Measurements from ENCODE around the gene FOXJ3. TPM values are rescaled to one million over a fixed set of nuclear protein-coding genes. Genes with fewer than 3 reads are reported as not detected.
A peak's percentile ranks its signal among the peaks of the same experiment; 100 is the strongest.

FOXJ3 gene
- polyA plus RNA-seq, 1 of the 3 experiments (the other 2 are of a cell fraction) = 16.0 TPM

DNA sequence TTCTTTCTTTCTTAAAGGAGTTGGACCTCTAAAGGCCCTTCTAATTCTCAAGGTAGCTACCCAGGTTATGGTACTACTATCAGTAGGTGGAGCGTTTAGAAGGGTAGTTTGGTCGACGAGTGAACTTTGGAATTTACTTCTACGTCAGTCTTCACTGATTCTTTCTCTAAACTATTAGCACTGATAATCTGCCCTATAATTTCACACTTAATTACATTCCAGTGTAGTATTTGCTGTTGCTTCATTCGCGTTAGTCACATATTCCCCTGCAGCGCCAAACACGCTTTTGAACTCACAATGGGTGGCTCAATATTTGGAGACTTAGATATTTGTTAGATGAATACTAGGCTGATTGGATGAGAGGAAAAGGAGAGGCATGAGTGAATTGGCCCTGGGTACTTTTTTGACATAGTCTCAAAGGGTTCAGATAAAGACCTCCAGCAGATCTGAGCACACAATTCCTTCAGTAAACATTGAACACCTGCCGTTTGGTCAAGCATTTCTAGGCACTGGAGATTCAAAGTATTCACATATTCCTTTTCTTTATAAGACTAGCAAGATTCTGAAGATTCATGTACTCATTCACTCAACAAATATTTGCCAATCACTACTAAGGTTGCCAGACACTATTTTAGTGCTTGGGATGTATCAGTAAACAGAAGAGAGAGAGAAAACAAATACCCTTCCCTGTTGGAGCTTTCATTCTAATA lies 929 bp upstream of the FOXJ3 start (continued):
- TF ChIP-seq, protein P1, sequence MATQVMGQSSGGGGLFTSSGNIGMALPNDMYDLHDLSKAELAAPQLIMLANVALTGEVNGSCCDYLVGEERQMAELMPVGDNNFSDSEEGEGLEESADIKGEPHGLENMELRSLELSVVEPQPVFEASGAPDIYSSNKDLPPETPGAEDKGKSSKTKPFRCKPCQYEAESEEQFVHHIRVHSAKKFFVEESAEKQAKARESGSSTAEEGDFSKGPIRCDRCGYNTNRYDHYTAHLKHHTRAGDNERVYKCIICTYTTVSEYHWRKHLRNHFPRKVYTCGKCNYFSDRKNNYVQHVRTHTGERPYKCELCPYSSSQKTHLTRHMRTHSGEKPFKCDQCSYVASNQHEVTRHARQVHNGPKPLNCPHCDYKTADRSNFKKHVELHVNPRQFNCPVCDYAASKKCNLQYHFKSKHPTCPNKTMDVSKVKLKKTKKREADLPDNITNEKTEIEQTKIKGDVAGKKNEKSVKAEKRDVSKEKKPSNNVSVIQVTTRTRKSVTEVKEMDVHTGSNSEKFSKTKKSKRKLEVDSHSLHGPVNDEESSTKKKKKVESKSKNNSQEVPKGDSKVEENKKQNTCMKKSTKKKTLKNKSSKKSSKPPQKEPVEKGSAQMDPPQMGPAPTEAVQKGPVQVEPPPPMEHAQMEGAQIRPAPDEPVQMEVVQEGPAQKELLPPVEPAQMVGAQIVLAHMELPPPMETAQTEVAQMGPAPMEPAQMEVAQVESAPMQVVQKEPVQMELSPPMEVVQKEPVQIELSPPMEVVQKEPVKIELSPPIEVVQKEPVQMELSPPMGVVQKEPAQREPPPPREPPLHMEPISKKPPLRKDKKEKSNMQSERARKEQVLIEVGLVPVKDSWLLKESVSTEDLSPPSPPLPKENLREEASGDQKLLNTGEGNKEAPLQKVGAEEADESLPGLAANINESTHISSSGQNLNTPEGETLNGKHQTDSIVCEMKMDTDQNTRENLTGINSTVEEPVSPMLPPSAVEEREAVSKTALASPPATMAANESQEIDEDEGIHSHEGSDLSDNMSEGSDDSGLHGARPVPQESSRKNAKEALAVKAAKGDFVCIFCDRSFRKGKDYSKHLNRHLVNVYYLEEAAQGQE (IDR thresholded peaks at IDR 0.05; ENCODE audit: low read depth, low read length) = no peak
- TF ChIP-seq RAD21 (IDR thresholded peaks at IDR 0.05; ENCODE audit: low read length) (no peak), TAF1 (IDR thresholded peaks at IDR 0.05; ENCODE audit: borderline replicate concordance, low read depth, low read length) (no peak)

DNA sequence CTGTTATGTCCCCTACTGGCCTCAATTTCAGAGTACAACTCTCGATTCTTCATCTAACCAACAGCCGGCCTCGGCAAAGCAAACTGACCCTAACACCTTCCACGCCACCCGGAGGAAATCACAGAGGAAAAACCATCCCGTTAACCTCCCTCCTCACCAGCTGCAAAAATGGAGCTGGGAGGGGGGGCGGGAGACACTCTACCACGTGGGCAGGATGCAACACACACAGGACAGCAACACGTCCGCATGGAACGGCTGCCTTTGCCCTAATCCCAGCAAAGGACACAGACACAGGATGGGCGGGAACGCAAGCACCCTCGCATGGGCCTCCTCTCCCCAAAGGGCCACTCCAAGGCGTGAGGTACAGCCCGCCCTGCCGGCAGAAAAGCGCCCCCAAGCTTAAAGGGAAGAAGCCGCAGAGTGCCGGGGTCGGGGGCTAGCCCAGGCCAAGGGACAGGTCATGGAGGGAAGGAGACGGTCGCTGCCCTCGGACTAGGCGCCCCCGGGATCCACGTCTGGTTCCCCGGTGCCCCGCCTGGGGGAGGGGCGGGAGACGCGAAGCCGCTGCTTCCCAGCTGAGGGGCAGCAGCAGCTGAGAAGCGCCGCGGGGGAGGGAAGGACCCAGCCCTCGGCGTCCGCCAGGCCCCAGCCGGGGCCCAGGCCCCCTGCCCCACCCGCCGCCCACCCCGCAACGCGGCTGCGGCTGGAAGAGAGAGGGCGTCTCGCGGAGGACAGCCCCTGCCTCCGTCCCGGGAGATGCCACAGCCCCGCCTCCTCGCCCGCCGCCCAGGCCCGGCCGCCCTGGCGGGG lies 590 bp downstream of the FOXJ3 start:
- H3K9me2 ChIP-seq = no peaks in the 10 kb centered on the region
- ChIA-PET CTCF (interaction anchor here (1.0 to 2.7 kb wide), 4 partner anchors 19 to 161 kb away, joined by 3 to 15 read pairs (median 5); no protein-coding TSS in a partner anchor), POLR2A (no interaction called here)
- TF ChIP-seq, protein P2, sequence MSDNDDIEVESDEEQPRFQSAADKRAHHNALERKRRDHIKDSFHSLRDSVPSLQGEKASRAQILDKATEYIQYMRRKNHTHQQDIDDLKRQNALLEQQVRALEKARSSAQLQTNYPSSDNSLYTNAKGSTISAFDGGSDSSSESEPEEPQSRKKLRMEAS (IDR thresholded peaks at IDR 0.05; ENCODE audit: low read depth) = peak; percentile 92
- TF ChIP-seq RAD21 (IDR thresholded peaks at IDR 0.05; ENCODE audit: low read length) (peak; percentile 17), SIN3A (IDR thresholded peaks at IDR 0.05; ENCODE audit: borderline replicate concordance, low read depth, low read length) (peak; percentile 76; the same call in 1 of the 2 replicates), SMC3 (IDR thresholded peaks at IDR 0.05; ENCODE audit: low read depth, low read length) (0 out of 2 replicates have a peak, but pooled peaks have one; percentile 13), POLR2AphosphoS5 (IDR thresholded peaks at IDR 0.05; ENCODE audit: low read depth, low read length) (no peak), RCOR1 (IDR thresholded peaks at IDR 0.05; ENCODE audit: low read length) (0 out of 2 replicates have a peak, but pooled peaks have one; percentile 7), MXI1 (IDR thresholded peaks at IDR 0.05; ENCODE audit: low read depth, low read length) (peak; percentile 92)
- TF ChIP-seq, protein P3, sequence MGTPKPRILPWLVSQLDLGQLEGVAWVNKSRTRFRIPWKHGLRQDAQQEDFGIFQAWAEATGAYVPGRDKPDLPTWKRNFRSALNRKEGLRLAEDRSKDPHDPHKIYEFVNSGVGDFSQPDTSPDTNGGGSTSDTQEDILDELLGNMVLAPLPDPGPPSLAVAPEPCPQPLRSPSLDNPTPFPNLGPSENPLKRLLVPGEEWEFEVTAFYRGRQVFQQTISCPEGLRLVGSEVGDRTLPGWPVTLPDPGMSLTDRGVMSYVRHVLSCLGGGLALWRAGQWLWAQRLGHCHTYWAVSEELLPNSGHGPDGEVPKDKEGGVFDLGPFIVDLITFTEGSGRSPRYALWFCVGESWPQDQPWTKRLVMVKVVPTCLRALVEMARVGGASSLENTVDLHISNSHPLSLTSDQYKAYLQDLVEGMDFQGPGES (IDR thresholded peaks at IDR 0.05; ENCODE audit: low read depth, low read length) = no peak
- TF ChIP-seq, protein P4, sequence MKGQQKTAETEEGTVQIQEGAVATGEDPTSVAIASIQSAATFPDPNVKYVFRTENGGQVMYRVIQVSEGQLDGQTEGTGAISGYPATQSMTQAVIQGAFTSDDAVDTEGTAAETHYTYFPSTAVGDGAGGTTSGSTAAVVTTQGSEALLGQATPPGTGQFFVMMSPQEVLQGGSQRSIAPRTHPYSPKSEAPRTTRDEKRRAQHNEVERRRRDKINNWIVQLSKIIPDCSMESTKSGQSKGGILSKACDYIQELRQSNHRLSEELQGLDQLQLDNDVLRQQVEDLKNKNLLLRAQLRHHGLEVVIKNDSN (IDR thresholded peaks at IDR 0.05; ENCODE audit: borderline replicate concordance, low read depth) = peak; percentile 74; the same call in 1 of the 2 replicates
- peak overlapping the region; percentile 75 to 91 for H3K27ac ChIP-seq (ENCODE audit: low read depth in 2 of 2, low read length in 1 of 2)
- peak overlapping the region; percentile 88 for H3K9ac ChIP-seq
- peaks cover 46% of the 10 kb centered on the region for H4K20me1 ChIP-seq (ENCODE audit: insufficient read depth)
- H3K4me1 ChIP-seq (ENCODE audit: control insufficient read depth in 1 of 2, insufficient read depth in 2 of 2, low read depth in 1 of 2, low read length in 1 of 2) = peaks cover 6 to 16% of the 10 kb centered on the region in 2 experiments; a peak in 3 of 4 replicates
- peaks cover 59% of the 10 kb centered on the region for H3K79me2 ChIP-seq (ENCODE audit: insufficient read depth)
- no peaks in the 10 kb centered on the region for H3K27me3 ChIP-seq (ENCODE audit: insufficient read depth)
- H3K4me2 ChIP-seq = peak overlapping the region; percentile 85
- DNase-seq = peak; percentile 90
- 3% methylated on average over 17 of the region's 58 CpGs for WGBS (ENCODE audit: low lambda C conversion rate)
- peak overlapping the region; percentile 81 to 97 for H3K4me3 ChIP-seq (ENCODE audit: low read depth in 2 of 2, low read length in 1 of 2)
- no peaks in the 10 kb centered on the region for H3F3A ChIP-seq (replicated peaks; ENCODE audit: insufficient read depth)
- peak overlapping the region; percentile 50 for H2AFZ ChIP-seq (ENCODE audit: low read depth)
- no peaks in the 10 kb centered on the region for H3K9me3 ChIP-seq
- no peaks in the 10 kb centered on the region for H3K36me3 ChIP-seq (replicated peaks in 1 of 2; ENCODE audit: control insufficient read depth in 1 of 2, insufficient read depth in 2 of 2, low read length in 1 of 2)
